Mucosa of stomach (tissue), 1 donor: ENCODE results near the gene CLCA1.

Experiments
- H3K27me3 ChIP-seq: one replicate; pipeline ENCODE4 v1.7.0; 2013; ENCODE audit warnings: mild to moderate bottlenecking, low read length; ENCODE audit not compliant: control insufficient read depth, insufficient read depth
- H3K36me3 ChIP-seq: one replicate; pipeline ENCODE4 v1.7.0; 2013; ENCODE audit warnings: low read length; ENCODE audit not compliant: control insufficient read depth, insufficient read depth
- H3K4me1 ChIP-seq: one replicate; pipeline ENCODE4 v1.7.0; 2013; ENCODE audit warnings: mild to moderate bottlenecking, low read length; ENCODE audit not compliant: control insufficient read depth, insufficient read depth
- H3K4me3 ChIP-seq: one replicate; pipeline ENCODE4 v1.7.0; 2013; ENCODE audit warnings: low read length
- H3K9ac ChIP-seq: one replicate; pipeline ENCODE4 v1.7.0; 2013; ENCODE audit warnings: mild to moderate bottlenecking, low read length, moderate library complexity
- H3K9me3 ChIP-seq: one replicate; pipeline ENCODE4 v1.7.0; 2013; ENCODE audit warnings: mild to moderate bottlenecking, low read length, moderate library complexity; ENCODE audit not compliant: control insufficient read depth
- donor health status: Pancreatic carcinoma.

CLCA1 gene

GRCh38 chr1:86508583-86508969, 39.8 kb downstream of the CLCA1 start:
- Histone ChIP-seq H3K9me3 (no peaks in the 10 kb centered on the region), H3K4me3 (no peak overlapping the region), H3K4me1 (no peaks in the 10 kb centered on the region), H3K27me3 (peaks cover 2% of the 10 kb centered on the region), H3K36me3 (no peaks in the 10 kb centered on the region), H3K9ac (no peak overlapping the region)

DNA sequence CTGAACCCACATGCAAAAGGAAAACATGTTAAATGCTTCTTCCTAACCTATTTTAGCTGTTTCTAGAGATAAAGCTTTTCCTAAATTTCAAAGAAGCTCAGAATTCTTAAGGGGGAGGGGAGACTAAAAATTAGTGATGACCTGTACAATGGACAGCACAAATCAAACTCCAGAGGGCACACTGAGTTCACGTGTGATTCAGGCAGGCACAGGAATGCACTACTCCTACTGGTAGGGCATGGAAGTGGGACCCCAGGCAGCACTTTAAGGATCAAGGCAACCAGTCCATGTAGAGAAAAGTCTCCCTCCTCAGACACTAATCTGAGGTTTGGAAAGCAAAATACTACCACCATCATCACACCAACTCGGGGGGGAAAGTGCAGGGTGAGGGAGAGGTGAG, 46.9 kb downstream of the CLCA1 start:
- Histone ChIP-seq H3K27me3 (no peaks in the 10 kb centered on the region), H3K36me3 (no peaks in the 10 kb centered on the region), H3K9me3 (no peaks in the 10 kb centered on the region), H3K9ac (no peak overlapping the region), H3K4me3 (no peak overlapping the region), H3K4me1 (no peaks in the 10 kb centered on the region)

- no peaks in the 10 kb centered on the region for H3K36me3 ChIP-seq
- H3K4me3 ChIP-seq: no peak overlapping the region
- H3K4me1 ChIP-seq: no peaks in the 10 kb centered on the region
- H3K9ac ChIP-seq: no peak overlapping the region
- no peaks in the 10 kb centered on the region for H3K9me3 ChIP-seq
- no peaks in the 10 kb centered on the region for H3K27me3 ChIP-seq
These were observed 47.6 kb downstream of the CLCA1 start for GRCh38 chr1:86516335-86516734.

DNA sequence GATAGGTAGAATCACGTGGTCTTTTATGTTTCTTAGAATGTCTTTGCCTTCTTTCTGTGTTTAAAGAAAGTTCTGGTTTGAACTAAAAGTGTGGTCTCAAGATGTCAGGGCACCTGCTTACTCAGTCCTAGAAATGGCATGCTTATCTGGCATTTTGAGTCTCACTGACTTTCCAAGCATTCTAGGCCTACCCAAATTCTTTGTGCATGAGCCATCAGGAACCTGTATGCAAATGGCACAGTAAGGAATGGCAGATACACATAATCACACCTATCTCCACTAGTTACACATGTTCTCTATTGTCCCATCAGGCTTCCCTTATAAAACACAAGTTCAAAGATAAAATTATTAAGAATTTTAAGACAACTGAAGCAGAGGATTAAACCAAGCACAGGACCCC, 48.6 kb downstream of the CLCA1 start:
- no peaks in the 10 kb centered on the region for H3K4me1 ChIP-seq
- H3K4me3 ChIP-seq: no peak overlapping the region
- H3K9me3 ChIP-seq: no peaks in the 10 kb centered on the region
- no peak overlapping the region for H3K9ac ChIP-seq
- H3K36me3 ChIP-seq: no peaks in the 10 kb centered on the region
- H3K27me3 ChIP-seq: no peaks in the 10 kb centered on the region

- H3K36me3 ChIP-seq: no peaks in the 10 kb centered on the region
- no peaks in the 10 kb centered on the region for H3K4me1 ChIP-seq
- H3K9ac ChIP-seq: no peak overlapping the region
- H3K27me3 ChIP-seq: no peaks in the 10 kb centered on the region
- H3K9me3 ChIP-seq: no peaks in the 10 kb centered on the region
- no peak overlapping the region for H3K4me3 ChIP-seq
These were observed 52.2 kb downstream of the CLCA1 start for GRCh38 chr1:86520789-86521521.

DNA sequence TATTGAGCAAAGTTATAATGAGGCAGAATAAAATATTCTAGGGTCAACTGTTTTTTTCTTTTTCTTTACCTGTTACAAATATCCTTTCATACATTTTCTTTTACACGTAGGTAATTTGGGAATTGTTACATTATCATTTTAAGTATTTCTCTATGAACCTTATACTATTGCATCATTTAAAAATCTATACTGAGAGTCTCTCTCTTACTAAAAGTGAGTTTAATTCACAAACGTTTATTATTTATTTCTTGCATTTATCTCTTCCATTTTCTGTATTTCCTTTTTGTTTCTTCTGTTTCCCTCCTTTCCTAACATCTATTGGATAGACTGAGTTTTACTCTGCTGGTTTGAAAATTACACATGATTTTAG, 52.8 kb downstream of the CLCA1 start:
- no peaks in the 10 kb centered on the region for H3K36me3 ChIP-seq
- H3K9me3 ChIP-seq: no peaks in the 10 kb centered on the region
- no peaks in the 10 kb centered on the region for H3K4me1 ChIP-seq
- no peak overlapping the region for H3K9ac ChIP-seq
- H3K27me3 ChIP-seq: no peaks in the 10 kb centered on the region
- H3K4me3 ChIP-seq: no peak overlapping the region

GRCh38 chr1:86522240-86522639, 53.5 kb downstream of the CLCA1 start:
- Histone ChIP-seq H3K4me1 (no peaks in the 10 kb centered on the region), H3K9ac (no peak overlapping the region), H3K9me3 (no peaks in the 10 kb centered on the region), H3K4me3 (no peak overlapping the region), H3K36me3 (no peaks in the 10 kb centered on the region), H3K27me3 (no peaks in the 10 kb centered on the region)

DNA sequence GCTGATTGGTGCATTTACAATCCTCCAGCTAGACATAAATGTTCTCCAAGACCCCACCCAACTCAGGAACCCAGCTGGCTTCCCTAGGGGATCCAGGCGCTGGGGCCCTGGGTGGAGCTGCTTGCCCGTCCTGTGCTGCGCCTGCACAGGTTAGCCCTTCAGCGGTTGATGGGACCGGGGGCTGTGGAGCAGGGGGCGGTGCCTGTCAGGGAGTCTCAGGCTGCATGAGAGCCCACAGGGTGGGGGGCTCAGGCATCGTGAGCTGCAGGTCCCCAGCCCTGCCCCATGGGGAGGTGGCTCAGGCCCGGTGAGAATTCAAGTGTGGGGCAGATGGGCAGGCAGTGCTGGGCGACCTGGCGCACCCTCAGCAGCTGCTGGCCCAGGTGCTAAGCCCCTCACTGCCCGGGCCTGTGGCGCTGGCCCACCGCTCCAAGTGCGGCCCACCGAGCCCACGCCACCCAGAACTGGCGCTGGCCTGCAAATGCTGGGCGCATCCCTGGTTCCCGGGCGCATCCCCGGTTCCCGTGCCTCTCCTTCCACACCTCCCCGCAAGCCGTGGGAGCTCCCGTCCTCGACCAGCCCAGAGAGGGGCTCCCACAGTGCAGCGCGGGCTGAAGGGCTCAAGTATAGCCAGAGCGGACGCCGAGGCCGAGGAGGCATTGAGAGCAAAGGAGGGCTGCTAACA, 55.1 kb downstream of the CLCA1 start:
- Histone ChIP-seq H3K36me3 (no peaks in the 10 kb centered on the region), H3K4me3 (no peak overlapping the region), H3K9ac (no peak overlapping the region), H3K27me3 (no peaks in the 10 kb centered on the region), H3K4me1 (peaks cover 5% of the 10 kb centered on the region), H3K9me3 (no peaks in the 10 kb centered on the region)

DNA sequence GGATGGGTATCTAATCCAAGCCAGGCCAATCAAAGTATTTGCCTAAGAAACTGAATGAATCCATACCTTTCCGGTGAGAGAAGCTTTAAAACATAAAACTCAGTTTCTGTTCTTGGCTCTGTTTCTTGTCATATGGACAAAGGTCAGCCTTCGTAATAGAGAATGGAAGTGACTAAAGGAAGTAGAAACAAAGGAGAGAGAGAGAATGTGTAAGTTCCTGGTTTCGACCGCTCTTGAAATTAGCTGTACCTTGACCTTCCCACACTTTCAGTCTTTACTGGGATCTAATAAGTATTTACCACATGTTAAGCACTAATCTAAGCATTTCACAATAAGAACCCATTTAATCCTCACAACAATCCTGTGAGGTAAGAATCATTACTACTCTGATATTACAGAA, 58.6 kb downstream of the CLCA1 start:
- H3K9ac ChIP-seq: no peak overlapping the region
- no peak overlapping the region for H3K4me3 ChIP-seq

DNA sequence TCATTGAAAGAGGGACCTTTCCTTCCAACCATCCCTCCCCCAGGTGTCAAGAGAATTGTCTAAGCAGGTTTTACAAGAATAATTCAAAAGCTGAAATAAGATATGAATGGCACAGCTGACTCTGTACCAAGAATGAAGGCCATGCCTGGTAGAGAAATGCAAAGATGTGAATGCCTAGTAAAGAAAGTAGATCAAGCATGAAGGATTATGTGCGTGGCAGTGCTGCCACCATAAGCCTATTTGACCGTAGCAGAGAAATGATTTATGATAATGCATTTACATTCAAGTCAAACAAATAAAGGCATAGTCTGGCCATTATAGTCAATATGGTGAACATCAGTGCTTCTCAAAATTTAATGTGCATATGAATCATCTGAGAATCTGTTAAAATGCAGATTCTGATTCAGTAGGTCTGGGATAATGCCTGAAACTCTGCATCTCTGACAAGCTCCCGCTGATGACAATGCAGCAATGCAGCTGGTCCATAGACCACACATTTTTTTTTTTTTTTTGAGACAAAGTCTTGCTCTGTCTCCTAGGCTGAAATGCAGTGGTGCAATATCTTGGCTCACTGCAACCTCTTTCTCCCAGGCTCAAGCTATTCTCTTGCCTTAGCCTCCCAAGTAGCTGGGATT, 61.6 kb downstream of the CLCA1 start:
- Histone ChIP-seq H3K9me3 (no peaks in the 10 kb centered on the region), H3K27me3 (no peaks in the 10 kb centered on the region), H3K4me3 (no peak overlapping the region), H3K4me1 (peaks cover 5% of the 10 kb centered on the region), H3K36me3 (no peaks in the 10 kb centered on the region), H3K9ac (no peak overlapping the region)

More for the DNA sequence above, 58.6 kb downstream of the CLCA1 start:
- Histone ChIP-seq H3K4me1 (peaks cover 5% of the 10 kb centered on the region), H3K9me3 (no peaks in the 10 kb centered on the region), H3K36me3 (no peaks in the 10 kb centered on the region), H3K27me3 (no peaks in the 10 kb centered on the region)

- H3K36me3 ChIP-seq: no peaks in the 10 kb centered on the region
- no peak overlapping the region for H3K9ac ChIP-seq
- H3K9me3 ChIP-seq: no peaks in the 10 kb centered on the region
- H3K4me3 ChIP-seq: no peak overlapping the region
- H3K4me1 ChIP-seq: no peaks in the 10 kb centered on the region
- no peaks in the 10 kb centered on the region for H3K27me3 ChIP-seq
These were observed 69.4 kb downstream of the CLCA1 start for GRCh38 chr1:86537928-86538695.

DNA sequence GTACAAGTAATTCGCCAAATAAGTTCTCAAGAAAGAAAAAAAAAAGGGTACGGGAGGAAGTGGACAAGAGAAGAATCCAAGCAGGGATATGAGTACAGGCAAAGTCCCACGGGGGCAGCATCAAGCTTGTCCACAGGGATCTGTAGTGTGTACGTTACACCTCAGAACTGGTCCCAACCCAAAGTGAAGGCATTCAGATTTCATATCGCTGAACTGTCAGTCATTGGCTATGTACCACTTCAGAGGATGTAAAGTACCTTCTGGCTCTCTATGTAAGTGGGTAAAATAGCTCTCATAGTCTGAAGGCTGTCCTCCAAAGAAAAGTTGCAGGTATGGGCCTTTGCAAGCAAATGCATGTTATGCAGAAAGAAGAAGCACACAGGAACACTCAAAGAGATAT, 70.0 kb downstream of the CLCA1 start:
- no peaks in the 10 kb centered on the region for H3K27me3 ChIP-seq
- no peak overlapping the region for H3K4me3 ChIP-seq
- no peaks in the 10 kb centered on the region for H3K9me3 ChIP-seq
- H3K36me3 ChIP-seq: no peaks in the 10 kb centered on the region
- H3K9ac ChIP-seq: no peak overlapping the region
- H3K4me1 ChIP-seq: no peaks in the 10 kb centered on the region
